NCI-H446 treated with DMSO at 0.1 percent for 48 hours (cell line): ENCODE data around the gene MYO1D.
"Not testable (repeated sequence)": the region's sequence is repeated elsewhere in the genome, so short reads cannot be mapped to it uniquely, and the experiment has no call there.

Experiments used
- DNase-seq: peaks from one replicate; lab custom pipeline; 2025; lab: John Stamatoyannopoulos, UW

MYO1D gene

GRCh38 chr17:32528825-32529224 lies 348.1 kb downstream of the MYO1D start:
- DNase-seq: no peak

- DNase-seq: no peak
Measured at GRCh38 chr17:32527146-32527545, 349.8 kb downstream of the MYO1D start.

GRCh38 chr17:32525122-32525521 lies 351.8 kb downstream of the MYO1D start:
- no peak for DNase-seq

- DNase-seq: not testable (repeated sequence)
Measured at GRCh38 chr17:32524553-32524880, 352.4 kb downstream of the MYO1D start.

GRCh38 chr17:32523827-32524552 lies 352.9 kb downstream of the MYO1D start:
- DNase-seq: no peak

- DNase-seq: no peak
Measured at GRCh38 chr17:32523017-32523680, 353.8 kb downstream of the MYO1D start.

DNA sequence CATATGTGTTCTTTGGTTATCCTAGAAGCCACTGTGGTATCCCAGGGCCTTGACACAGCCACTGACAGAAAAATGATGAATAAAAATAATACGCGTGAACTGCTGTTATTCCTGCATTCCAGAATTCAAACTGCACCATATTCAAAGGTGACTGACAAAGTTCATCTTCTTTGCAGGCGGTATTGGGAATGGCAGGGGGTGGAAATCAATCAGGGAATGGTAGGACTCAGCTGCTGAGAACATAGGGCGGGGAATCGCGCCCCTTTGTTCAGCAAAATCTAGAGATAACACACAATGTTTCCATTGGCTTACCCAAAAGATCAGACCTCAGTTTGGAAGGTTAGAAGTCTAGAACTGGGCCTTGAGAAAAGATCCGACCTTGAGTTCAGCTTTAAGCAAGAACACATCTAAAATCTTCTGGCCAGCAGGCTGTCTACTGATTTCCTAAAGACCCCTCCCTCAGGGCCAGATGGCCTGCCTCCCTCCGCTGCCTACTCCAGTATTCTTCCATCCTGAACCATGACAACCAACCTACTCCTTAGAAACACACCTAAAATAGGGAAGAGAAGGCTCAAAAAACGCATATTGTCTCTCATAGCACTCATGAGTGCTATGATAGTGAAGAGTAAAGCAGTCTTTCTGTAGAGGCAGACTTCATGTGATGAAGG lies 356.1 kb downstream of the MYO1D start:
- no peak for DNase-seq

DNA sequence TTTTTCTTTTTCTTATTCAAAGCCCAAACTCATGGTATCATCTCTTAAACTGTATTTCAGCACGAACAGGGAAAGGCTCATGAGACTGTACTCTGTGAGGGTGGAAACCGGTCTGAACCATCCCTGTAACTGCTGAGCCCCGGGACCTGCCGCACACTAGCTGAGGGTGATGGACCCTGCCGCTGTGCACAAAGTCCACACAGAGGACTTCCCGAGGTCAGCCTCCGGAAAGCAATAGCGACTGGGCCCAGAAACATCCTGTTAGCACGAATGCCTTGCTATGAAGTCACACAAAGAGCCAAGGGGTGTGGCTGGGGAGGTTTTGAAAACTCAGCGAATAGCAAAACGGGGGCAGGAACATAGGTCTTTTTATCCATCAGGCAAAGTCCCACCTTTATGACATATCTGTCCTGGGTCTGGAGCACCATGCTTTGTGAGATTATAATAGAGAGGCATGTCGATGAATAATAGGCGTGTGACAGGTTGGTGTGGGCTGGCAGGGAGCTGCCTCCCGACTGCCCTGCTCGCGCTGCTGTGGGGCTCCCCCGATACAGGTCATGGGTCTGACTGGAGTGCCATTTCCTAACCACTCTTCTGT lies 356.7 kb downstream of the MYO1D start:
- no peak for DNase-seq

GRCh38 chr17:32519228-32520103 lies 357.5 kb downstream of the MYO1D start:
- no peak for DNase-seq

GRCh38 chr17:32518646-32519227 lies 358.2 kb downstream of the MYO1D start:
- no peak for DNase-seq

- DNase-seq: no peak
Measured at GRCh38 chr17:32517982-32518381, 358.9 kb downstream of the MYO1D start.

DNA sequence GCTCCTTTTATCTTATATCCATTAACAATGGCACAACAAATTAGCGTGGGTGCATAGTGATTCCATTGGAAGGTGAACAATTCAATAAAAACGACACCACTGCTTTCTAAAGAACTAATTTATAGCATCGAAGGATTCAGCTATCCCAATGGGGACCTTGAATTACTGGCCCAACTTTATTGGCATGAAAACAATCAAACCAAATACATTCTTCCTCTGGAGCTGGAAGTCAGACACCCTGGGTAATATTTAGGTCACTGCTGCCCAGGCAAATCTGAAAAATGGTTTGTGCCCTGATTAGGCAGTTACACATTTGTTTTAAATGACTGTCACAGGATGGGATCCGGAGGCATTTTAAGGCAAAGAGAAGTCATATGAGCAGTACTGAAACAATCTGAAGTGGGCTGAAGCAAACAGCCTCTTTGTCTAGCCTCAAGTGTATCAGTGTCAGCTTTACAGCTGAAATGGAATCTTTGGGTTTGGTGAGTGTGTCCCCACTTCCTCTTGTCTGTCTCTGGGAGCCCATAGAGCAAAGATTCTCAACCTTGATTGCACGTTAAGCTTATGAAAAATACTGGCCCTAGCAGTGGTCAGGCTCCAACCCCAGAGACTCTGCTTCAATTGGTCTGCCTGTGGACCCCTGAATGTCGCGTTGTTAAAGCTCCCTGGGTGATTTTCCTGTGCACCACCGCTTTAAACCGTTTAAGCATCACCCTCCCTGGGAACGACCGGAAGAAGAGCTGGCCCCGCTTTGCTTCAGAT lies 359.8 kb downstream of the MYO1D start:
- DNase-seq: no peak

DNA sequence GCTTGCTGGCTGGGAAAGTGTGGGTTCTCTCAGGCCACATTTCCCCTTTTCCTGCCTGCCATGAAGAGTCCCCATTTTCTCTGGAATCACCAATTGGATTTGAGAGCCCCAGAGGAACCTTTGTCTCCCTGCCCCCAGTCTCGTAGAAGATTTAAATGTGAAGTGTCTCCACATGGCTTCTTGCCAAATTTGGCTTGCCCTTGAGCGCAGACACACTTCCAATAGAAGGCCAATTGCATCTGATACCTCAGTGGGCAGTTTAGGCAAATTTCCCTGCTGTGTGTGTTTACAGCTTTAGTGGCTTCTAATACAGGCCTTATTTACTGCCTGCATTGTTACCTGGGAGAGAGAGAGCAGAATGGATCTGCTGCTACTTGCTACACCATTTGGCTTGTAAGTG lies 360.5 kb downstream of the MYO1D start:
- no peak for DNase-seq

DNA sequence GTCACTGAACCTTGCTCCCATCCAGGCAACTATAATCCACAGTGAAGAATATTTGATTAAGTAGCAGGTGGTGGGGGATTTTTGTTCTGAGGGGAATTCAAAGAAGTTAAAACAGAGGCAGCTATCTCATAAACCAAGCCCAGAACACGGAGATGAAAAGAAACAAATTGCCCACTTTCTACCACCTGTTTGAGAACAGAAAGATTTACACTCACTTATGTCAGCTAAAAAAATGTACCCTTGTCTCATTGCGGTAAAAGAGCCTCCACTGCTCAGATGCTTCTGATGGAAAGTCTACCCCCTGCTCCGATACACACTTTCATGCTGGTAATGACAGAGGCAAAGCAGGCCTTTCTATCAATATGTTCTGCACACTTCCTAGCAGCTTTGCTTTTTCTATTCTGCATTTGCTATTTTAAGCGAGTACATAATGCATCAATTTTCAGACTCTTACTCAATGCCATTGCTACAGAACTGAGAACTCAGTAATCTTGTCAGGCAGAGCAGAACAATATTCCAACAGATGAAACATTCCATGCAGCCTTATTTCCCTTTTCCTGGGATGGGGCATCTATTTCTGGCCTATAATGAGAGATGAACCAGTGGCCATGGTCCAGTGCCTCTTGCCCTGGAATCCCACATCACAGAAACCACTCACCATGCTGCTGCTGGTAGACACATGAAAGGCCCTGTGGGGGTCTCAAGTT lies 361.1 kb downstream of the MYO1D start:
- no peak for DNase-seq

DNA sequence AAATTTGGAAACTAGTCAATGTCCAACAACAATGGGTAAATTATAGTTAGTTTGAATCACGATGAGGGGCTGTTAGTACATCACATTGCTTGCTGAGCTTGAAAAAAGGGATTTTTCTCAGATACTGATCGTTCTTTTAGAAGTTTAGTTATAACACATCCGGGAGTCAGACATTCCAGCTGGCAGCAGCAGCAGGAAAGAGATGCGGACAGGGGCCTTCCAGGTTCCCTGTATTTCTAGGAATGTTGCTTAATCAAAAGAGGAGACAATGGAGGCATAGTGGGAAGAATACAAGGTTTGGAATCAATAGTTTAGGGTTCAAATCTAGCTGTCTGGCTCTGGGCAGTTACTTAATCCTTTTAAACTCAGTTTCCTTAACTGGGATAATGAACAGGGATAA lies 362.3 kb downstream of the MYO1D start:
- no peak for DNase-seq

GRCh38 chr17:32513579-32513978 lies 363.3 kb downstream of the MYO1D start:
- no peak for DNase-seq

DNA sequence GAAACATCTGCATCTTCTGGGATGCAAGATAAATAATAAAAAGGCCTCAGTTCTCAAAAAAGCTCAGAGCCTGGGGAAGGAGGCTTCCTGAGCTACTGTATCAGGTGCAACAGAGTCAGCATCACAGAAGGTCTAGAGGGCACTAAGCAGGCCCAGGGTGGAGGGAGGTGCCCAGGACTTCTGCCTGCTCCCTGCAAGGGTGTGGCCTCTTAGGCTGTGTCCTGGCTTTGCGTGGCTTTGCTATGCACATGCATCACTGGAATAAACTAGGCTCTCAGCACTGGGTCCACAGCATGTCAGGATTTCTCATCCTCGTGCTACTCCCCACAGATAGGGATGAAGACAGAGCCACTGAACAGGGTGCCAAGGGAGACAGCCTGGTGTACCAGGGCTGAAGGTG lies 364.6 kb downstream of the MYO1D start:
- DNase-seq: no peak

DNA sequence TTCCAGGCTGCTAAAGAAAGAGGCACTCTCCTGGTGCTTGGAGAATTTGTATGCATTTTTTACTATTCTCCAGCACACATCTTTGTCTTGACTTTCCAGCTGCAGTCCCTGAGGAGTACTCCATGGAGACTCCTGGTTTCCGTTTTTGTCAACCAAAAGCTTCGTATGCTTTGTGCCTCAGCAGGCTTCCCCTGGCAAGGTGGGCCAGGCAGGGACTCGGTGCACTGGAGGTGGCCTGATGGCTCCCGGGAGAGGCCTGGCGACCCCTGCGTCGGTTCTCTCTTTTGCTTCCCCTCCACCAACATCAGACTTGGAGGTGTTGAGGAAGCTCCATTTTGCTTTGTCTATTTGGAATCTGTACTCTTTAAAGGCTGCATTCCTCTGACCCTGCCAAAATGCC lies 366.5 kb downstream of the MYO1D start:
- DNase-seq: no peak

GRCh38 chr17:32508926-32509325 lies 368.0 kb downstream of the MYO1D start:
- DNase-seq: no peak
